GM10847 (cell line): Measurements from ENCODE around the gene CUX1.

Experiments
- POLR2A ChIP-seq: IDR thresholded peaks from 2 replicates; pipeline ENCODE4 v1.6.1; 2011; ENCODE audit not compliant: insufficient read length; ENCODE audit errors: extremely low read depth

Gene CUX1

GRCh38 chr7:102260856-102261255, 443.4 kb downstream of the CUX1 start:
- TF ChIP-seq POLR2A = no peak

- TF ChIP-seq POLR2A = no peak
These were observed 444.0 kb downstream of the CUX1 start for GRCh38 chr7:102261451-102261850.

GRCh38 chr7:102262546-102262945, 445.1 kb downstream of the CUX1 start:
- TF ChIP-seq POLR2A = no peak

GRCh38 chr7:102264367-102264891, 447.0 kb downstream of the CUX1 start:
- no peak for TF ChIP-seq POLR2A

GRCh38 chr7:102266541-102266940, 449.1 kb downstream of the CUX1 start:
- no peak for TF ChIP-seq POLR2A

GRCh38 chr7:102268635-102269034, 451.2 kb downstream of the CUX1 start:
- TF ChIP-seq POLR2A = no peak

- no peak for TF ChIP-seq POLR2A
These were observed 452.9 kb downstream of the CUX1 start for GRCh38 chr7:102270178-102270887.

GRCh38 chr7:102271158-102271798, 453.9 kb downstream of the CUX1 start:
- TF ChIP-seq POLR2A = no peak

- no peak for TF ChIP-seq POLR2A
These were observed 454.9 kb downstream of the CUX1 start for GRCh38 chr7:102272075-102272916.

- no peak for TF ChIP-seq POLR2A
These were observed 455.7 kb downstream of the CUX1 start for GRCh38 chr7:102272917-102273748.

GRCh38 chr7:102273749-102274712, 456.6 kb downstream of the CUX1 start:
- TF ChIP-seq POLR2A = no peak

- TF ChIP-seq POLR2A = no peak
These were observed 457.8 kb downstream of the CUX1 start for GRCh38 chr7:102275123-102275703.

GRCh38 chr7:102277901-102278300, 460.5 kb downstream of the CUX1 start:
- TF ChIP-seq POLR2A = no peak
